Tibial nerve (tissue), 4 donors: ENCODE results near the gene SFXN4.

Experiments
- EP300 ChIP-seq, 2 donors: sonication (generic); formaldehyde crosslinking; IDR thresholded peaks; one replicate each; pipeline ENCODE4 v1.6.1; 2017; ENCODE audit warnings: antibody characterized with exemption in 2 of 2, mild to moderate bottlenecking in 1 of 2
- POLR2A ChIP-seq, 2 donors: fragments of 450-650 bp; IDR thresholded peaks; one replicate each; pipeline ENCODE4 v1.6.1; 2017; ENCODE audit warnings: antibody characterized with exemption in 2 of 2, mild to moderate bottlenecking in 2 of 2, moderate library complexity in 2 of 2
- TF ChIP-seq, protein P1 (sequence below), 5 experiments: fragments of 200-600 bp in 3 of 5; fragments of 450-650 bp in 2 of 5; sonication (generic) in 3 of 5; IDR thresholded peaks; one replicate each; pipeline ENCODE4 v1.5.1; 2016 to 2019; ENCODE audit warnings: antibody characterized with exemption in 5 of 5, mild to moderate bottlenecking in 3 of 5, moderate library complexity in 2 of 5

DNA sequence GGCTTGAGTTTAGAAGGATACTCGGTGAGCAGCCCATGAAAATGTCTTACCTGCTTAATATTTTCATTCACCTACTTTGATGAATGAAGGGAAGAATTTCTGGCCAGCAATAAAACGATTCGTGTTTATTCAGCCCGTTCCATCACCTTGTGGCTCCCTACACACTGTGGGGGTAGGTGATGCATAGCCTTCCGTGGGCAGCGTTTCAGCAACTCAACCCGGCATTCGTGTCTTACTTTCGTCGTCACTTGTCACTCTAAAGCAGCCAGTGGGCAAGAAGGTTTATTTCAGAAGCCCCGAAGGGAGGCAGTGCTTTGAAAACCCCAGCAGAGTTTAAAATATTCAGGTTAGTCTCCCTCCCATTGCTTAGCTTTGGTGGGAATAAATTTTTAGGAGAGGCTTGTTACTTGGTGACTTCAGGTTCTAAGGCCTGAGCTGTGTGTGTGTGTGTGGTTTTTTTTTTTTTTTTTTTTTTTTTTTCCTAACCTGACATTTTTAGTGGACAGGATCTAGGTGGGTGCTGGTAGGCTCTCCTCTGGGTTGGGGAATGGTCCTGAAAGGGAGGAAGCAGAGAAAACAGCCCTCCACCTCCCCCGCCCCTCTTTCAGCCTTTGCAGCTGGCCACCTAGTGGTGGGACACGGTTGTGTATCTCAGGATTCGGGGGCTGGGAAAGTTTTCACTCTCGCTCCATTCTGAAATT is 43.7 kb upstream of the SFXN4 start:
- TF ChIP-seq, protein P1, sequence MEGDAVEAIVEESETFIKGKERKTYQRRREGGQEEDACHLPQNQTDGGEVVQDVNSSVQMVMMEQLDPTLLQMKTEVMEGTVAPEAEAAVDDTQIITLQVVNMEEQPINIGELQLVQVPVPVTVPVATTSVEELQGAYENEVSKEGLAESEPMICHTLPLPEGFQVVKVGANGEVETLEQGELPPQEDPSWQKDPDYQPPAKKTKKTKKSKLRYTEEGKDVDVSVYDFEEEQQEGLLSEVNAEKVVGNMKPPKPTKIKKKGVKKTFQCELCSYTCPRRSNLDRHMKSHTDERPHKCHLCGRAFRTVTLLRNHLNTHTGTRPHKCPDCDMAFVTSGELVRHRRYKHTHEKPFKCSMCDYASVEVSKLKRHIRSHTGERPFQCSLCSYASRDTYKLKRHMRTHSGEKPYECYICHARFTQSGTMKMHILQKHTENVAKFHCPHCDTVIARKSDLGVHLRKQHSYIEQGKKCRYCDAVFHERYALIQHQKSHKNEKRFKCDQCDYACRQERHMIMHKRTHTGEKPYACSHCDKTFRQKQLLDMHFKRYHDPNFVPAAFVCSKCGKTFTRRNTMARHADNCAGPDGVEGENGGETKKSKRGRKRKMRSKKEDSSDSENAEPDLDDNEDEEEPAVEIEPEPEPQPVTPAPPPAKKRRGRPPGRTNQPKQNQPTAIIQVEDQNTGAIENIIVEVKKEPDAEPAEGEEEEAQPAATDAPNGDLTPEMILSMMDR (IDR thresholded peaks at IDR 0.05), result peak; percentile 71 to 89 (median 77)
- TF ChIP-seq POLR2A (IDR thresholded peaks at IDR 0.05), result peak in 1 of 2 donors; percentile 13
- TF ChIP-seq EP300 (IDR thresholded peaks at IDR 0.05), result no peak
